ENCODE measurements around the gene HGD. TPM values are rescaled to one million over a fixed set of nuclear protein-coding genes. Genes with fewer than 3 reads are reported as not detected.
"Not testable (repeated sequence)": the region's sequence is repeated elsewhere in the genome, so short reads cannot be mapped to it uniquely, and the experiment has no call there.

HGD gene
- total RNA-seq, 1 experiment from 2014 or later = 0.33 TPM

GRCh38 chr3:120622457-120622856 is 59.6 kb downstream of the HGD start:
- Histone ChIP-seq H3K18ac (ENCODE audit: insufficient read length, low read depth, low read length) (no peak overlapping the region), H2AFZ (ENCODE audit: low read length) (no peak overlapping the region), H3K27me3 (ENCODE audit: insufficient read depth, low read length) (no peaks in the 10 kb centered on the region), H3K79me2 (ENCODE audit: insufficient read depth, low read length) (no peaks in the 10 kb centered on the region), H4K5ac (ENCODE audit: insufficient read length, low read depth, low read length) (no peak overlapping the region), H4K8ac (replicated peaks; ENCODE audit: insufficient read length, low read depth, low read length) (no peak overlapping the region), H2BK12ac (ENCODE audit: insufficient read length, low read depth, low read length) (no peak overlapping the region), H3K4me1 (ENCODE audit: insufficient read depth, low read length) (no peaks in the 10 kb centered on the region), H3K79me1 (ENCODE audit: insufficient read depth, low read depth, low read length, poor library complexity, severe bottlenecking) (no peaks in the 10 kb centered on the region), H3K27ac (ENCODE audit: insufficient read length, low read depth, low read length) (no peak overlapping the region), H4K20me1 (ENCODE audit: control insufficient read depth, insufficient read depth, insufficient read length) (no peaks in the 10 kb centered on the region), H3K4me2 (ENCODE audit: insufficient read depth, insufficient read length, low read length) (no peak overlapping the region), H3K9me3 (ENCODE audit: control insufficient read depth, low read depth, low read length) (peaks cover 13% of the 10 kb centered on the region), H3K9ac (ENCODE audit: extremely low read depth, insufficient read length, low read length) (no peak overlapping the region), H2BK15ac (ENCODE audit: low read depth, low read length) (no peak overlapping the region), H3K14ac (ENCODE audit: insufficient read depth, low read length) (no peak overlapping the region), H2BK120ac (ENCODE audit: low read depth, low read length, poor library complexity, severe bottlenecking) (no peak overlapping the region), H3K23ac (ENCODE audit: insufficient read length, low read depth, low read length) (no peak overlapping the region), H2AK5ac (ENCODE audit: insufficient read length, low read length) (no peak overlapping the region), H3K56ac (ENCODE audit: insufficient read length, low read depth, low read length) (no peak overlapping the region), H2BK20ac (ENCODE audit: low read depth, low read length, poor library complexity, severe bottlenecking) (no peak overlapping the region), H3T11ph (ENCODE audit: low read length) (no peak overlapping the region), H3K23me2 (ENCODE audit: insufficient read length, low read depth, low read length, poor library complexity, severe bottlenecking) (no peaks in the 10 kb centered on the region), H3K4ac (ENCODE audit: low read depth, low read length) (no peak overlapping the region), H4K91ac (ENCODE audit: insufficient read length, low read depth, low read length) (no peak overlapping the region), H2BK5ac (ENCODE audit: insufficient read length, low read length) (no peak overlapping the region)
- TF ChIP-seq, protein P1, sequence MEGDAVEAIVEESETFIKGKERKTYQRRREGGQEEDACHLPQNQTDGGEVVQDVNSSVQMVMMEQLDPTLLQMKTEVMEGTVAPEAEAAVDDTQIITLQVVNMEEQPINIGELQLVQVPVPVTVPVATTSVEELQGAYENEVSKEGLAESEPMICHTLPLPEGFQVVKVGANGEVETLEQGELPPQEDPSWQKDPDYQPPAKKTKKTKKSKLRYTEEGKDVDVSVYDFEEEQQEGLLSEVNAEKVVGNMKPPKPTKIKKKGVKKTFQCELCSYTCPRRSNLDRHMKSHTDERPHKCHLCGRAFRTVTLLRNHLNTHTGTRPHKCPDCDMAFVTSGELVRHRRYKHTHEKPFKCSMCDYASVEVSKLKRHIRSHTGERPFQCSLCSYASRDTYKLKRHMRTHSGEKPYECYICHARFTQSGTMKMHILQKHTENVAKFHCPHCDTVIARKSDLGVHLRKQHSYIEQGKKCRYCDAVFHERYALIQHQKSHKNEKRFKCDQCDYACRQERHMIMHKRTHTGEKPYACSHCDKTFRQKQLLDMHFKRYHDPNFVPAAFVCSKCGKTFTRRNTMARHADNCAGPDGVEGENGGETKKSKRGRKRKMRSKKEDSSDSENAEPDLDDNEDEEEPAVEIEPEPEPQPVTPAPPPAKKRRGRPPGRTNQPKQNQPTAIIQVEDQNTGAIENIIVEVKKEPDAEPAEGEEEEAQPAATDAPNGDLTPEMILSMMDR (conservative IDR thresholded peaks at IDR 0.05) = no peak
- Mint-ChIP-seq H3K27me3 (ENCODE audit: low read depth) (no peaks in the 10 kb centered on the region), H3K4me3 (no peak overlapping the region), H3K9me3 (peaks cover 23 to 26% of the 10 kb centered on the region in 2 experiments), H3K36me3 (ENCODE audit: insufficient read depth in 1 of 3, low read depth in 3 of 3) (peaks cover 10 to 18% (median 14%) of the 10 kb centered on the region in 3 experiments), H3K27ac (no peak overlapping the region), H3K4me1 (peaks cover 7 to 21% of the 10 kb centered on the region in 2 experiments)
- no peak for DNase-seq
- no CpG with 5 or more reads among the region's 3 CpGs for WGBS (ENCODE audit: extremely low coverage, insufficient read length, low lambda C conversion rate)

DNA sequence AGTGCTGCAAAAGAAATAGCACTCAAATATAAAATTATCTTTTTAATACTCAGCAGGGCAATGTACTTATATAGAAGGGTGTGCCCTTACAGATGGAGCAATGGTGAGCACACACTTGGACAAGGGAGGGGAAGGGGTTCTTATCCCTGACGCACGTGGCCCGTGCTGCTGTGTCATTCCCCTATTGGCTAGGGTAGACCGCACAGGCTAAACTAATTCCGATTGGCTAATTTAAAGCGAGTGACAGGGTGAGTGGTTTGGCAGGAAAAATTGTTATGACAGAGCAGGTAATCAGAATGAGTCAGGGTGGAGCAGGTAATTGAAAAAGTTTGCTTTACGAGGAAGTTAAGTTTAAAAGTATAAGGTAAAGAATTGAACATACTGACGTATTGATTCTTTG is 65.3 kb downstream of the HGD start:
- H4K5ac ChIP-seq (ENCODE audit: insufficient read length, low read depth, low read length); H3K36me3 Mint-ChIP-seq (ENCODE audit: insufficient read depth in 1 of 3, low read depth in 3 of 3); H3K27me3 Mint-ChIP-seq (ENCODE audit: low read depth); H3K4me3 Mint-ChIP-seq; H4K91ac ChIP-seq (ENCODE audit: insufficient read length, low read depth, low read length); H2BK20ac ChIP-seq (ENCODE audit: low read depth, low read length, poor library complexity, severe bottlenecking); H3K9ac ChIP-seq (ENCODE audit: extremely low read depth, insufficient read length, low read length); DNase-seq; H3K18ac ChIP-seq (ENCODE audit: insufficient read length, low read depth, low read length); H3T11ph ChIP-seq (ENCODE audit: low read length); H3K23ac ChIP-seq (ENCODE audit: insufficient read length, low read depth, low read length); H3K4me1 ChIP-seq (ENCODE audit: insufficient read depth, low read length); H3K14ac ChIP-seq (ENCODE audit: insufficient read depth, low read length); H3K4me2 ChIP-seq (ENCODE audit: insufficient read depth, insufficient read length, low read length); H3K56ac ChIP-seq (ENCODE audit: insufficient read length, low read depth, low read length); H3K27ac ChIP-seq (ENCODE audit: insufficient read length, low read depth, low read length); H3K27me3 ChIP-seq (ENCODE audit: insufficient read depth, low read length); H4K8ac ChIP-seq (replicated peaks; ENCODE audit: insufficient read length, low read depth, low read length); H3K79me2 ChIP-seq (ENCODE audit: insufficient read depth, low read length); H3K4ac ChIP-seq (ENCODE audit: low read depth, low read length); H2BK15ac ChIP-seq (ENCODE audit: low read depth, low read length); H4K20me1 ChIP-seq (ENCODE audit: control insufficient read depth, insufficient read depth, insufficient read length); H3K9me3 ChIP-seq (ENCODE audit: control insufficient read depth, low read depth, low read length); H2AFZ ChIP-seq (ENCODE audit: low read length); H2BK5ac ChIP-seq (ENCODE audit: insufficient read length, low read length); H3K9me3 Mint-ChIP-seq; H2BK12ac ChIP-seq (ENCODE audit: insufficient read length, low read depth, low read length); H3K79me1 ChIP-seq (ENCODE audit: insufficient read depth, low read depth, low read length, poor library complexity, severe bottlenecking); H3K23me2 ChIP-seq (ENCODE audit: insufficient read length, low read depth, low read length, poor library complexity, severe bottlenecking); H2AK5ac ChIP-seq (ENCODE audit: insufficient read length, low read length): not testable (repeated sequence)
- H3K27ac Mint-ChIP-seq = peak overlapping the region in 1 of 3 experiments; percentile 33; a peak in 1 of 7 replicates
- H2BK120ac ChIP-seq (ENCODE audit: low read depth, low read length, poor library complexity, severe bottlenecking) = peak overlapping the region; percentile 48
- WGBS (ENCODE audit: extremely low coverage, insufficient read length, low lambda C conversion rate) = no CpG with 5 or more reads among the region's 8 CpGs
- H3K4me1 Mint-ChIP-seq = peaks cover 25 to 31% of the 10 kb centered on the region in 2 experiments
